ENCODE data around the gene FYB1.

FYB1 gene

DNA sequence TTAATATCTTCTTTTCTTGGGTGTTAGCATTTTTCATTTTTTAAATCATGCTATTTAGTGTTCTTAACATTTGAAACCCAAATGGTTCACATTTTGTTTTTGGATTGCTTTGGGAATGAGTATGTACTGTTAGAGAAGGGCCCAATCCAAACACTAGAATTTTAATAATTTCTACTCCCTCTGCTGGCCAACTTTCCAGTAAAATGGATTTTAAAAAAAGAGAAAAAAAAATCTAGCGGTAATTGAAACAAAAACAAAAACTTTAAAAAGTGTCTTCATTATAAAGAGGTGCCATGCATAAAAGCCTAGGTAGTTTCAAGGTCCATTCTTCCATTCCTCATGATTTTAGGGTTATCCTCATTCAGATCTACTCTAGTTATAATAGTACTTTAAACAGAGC is 113.0 kb downstream of the FYB1 start:
- Histone ChIP-seq H3K9me3 (ENCODE audit: insufficient read depth, low read depth, low read length) (no peaks in the 10 kb centered on the region), H3K4me1 (ENCODE audit: insufficient read depth, low read length, poor library complexity, severe bottlenecking) (no peaks in the 10 kb centered on the region), H3K27me3 (ENCODE audit: insufficient read depth, low read length, poor library complexity, severe bottlenecking) (no peaks in the 10 kb centered on the region), H4K20me1 (ENCODE audit: insufficient read depth, low read length, poor library complexity, severe bottlenecking) (no peaks in the 10 kb centered on the region), H3K79me2 (ENCODE audit: insufficient read depth, low read length) (no peaks in the 10 kb centered on the region), H3K4me2 (ENCODE audit: low read depth, low read length, poor library complexity, severe bottlenecking) (no peak overlapping the region), H3K9me2 (replicated peaks; ENCODE audit: low read depth, low read length) (no peaks in the 10 kb centered on the region), H3K4me3 (ENCODE audit: low read length, poor library complexity, severe bottlenecking) (no peak overlapping the region), H3K9ac (ENCODE audit: low read depth, low read length, poor library complexity, severe bottlenecking) (no peak overlapping the region), H2AFZ (ENCODE audit: low read length) (no peak overlapping the region), H3K36me3 (ENCODE audit: insufficient read depth, low read length) (peaks cover 71% of the 10 kb centered on the region), H3F3A (ENCODE audit: low read depth) (no peaks in the 10 kb centered on the region)
- TF ChIP-seq, protein P1, sequence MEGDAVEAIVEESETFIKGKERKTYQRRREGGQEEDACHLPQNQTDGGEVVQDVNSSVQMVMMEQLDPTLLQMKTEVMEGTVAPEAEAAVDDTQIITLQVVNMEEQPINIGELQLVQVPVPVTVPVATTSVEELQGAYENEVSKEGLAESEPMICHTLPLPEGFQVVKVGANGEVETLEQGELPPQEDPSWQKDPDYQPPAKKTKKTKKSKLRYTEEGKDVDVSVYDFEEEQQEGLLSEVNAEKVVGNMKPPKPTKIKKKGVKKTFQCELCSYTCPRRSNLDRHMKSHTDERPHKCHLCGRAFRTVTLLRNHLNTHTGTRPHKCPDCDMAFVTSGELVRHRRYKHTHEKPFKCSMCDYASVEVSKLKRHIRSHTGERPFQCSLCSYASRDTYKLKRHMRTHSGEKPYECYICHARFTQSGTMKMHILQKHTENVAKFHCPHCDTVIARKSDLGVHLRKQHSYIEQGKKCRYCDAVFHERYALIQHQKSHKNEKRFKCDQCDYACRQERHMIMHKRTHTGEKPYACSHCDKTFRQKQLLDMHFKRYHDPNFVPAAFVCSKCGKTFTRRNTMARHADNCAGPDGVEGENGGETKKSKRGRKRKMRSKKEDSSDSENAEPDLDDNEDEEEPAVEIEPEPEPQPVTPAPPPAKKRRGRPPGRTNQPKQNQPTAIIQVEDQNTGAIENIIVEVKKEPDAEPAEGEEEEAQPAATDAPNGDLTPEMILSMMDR (conservative IDR thresholded peaks at IDR 0.05; ENCODE audit: low read length): peak; percentile 43
- no peak for TF ChIP-seq EZH2phosphoT487 (IDR thresholded peaks at IDR 0.05; ENCODE audit: borderline replicate concordance)

DNA sequence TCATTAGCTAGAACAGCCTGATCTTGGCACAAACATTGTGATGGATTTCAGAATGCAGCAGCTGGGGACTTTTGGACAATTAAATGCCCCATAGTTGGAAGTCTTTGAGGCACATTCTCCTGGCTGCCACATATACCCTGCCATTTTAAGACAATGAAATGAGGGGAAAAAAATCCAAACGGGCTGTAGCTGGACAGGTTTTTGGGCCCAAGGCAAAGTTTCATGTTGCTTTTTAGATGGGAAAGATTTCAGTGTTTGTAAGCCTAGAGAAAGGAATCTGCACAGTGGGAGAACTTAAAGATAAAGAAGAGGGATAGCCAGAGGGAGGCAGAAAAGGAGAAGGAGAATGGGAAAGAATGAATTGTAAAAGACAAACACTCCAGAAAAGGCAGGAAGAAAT is 115.1 kb downstream of the FYB1 start:
- no peaks in the 10 kb centered on the region for H3K9me2 ChIP-seq (replicated peaks; ENCODE audit: low read depth, low read length)
- peaks cover 6% of the 10 kb centered on the region for H3K4me1 ChIP-seq (ENCODE audit: insufficient read depth, low read length, poor library complexity, severe bottlenecking)
- peaks cover 54% of the 10 kb centered on the region for H3K36me3 ChIP-seq (ENCODE audit: insufficient read depth, low read length)
- no peak for TF ChIP-seq EZH2phosphoT487 (IDR thresholded peaks at IDR 0.05; ENCODE audit: borderline replicate concordance)
- TF ChIP-seq, protein P1 (conservative IDR thresholded peaks at IDR 0.05; ENCODE audit: low read length): no peak
- no peak overlapping the region for H3K9ac ChIP-seq (ENCODE audit: low read depth, low read length, poor library complexity, severe bottlenecking)
- H3F3A ChIP-seq (ENCODE audit: low read depth): no peaks in the 10 kb centered on the region
- H3K4me2 ChIP-seq (ENCODE audit: low read depth, low read length, poor library complexity, severe bottlenecking): no peak overlapping the region
- H3K4me3 ChIP-seq (ENCODE audit: low read length, poor library complexity, severe bottlenecking): no peak overlapping the region
- no peak overlapping the region for H2AFZ ChIP-seq (ENCODE audit: low read length)
- no peaks in the 10 kb centered on the region for H3K9me3 ChIP-seq (ENCODE audit: insufficient read depth, low read depth, low read length)
- H4K20me1 ChIP-seq (ENCODE audit: insufficient read depth, low read length, poor library complexity, severe bottlenecking): no peaks in the 10 kb centered on the region
- H3K79me2 ChIP-seq (ENCODE audit: insufficient read depth, low read length): no peaks in the 10 kb centered on the region
- no peaks in the 10 kb centered on the region for H3K27me3 ChIP-seq (ENCODE audit: insufficient read depth, low read length, poor library complexity, severe bottlenecking)

DNA sequence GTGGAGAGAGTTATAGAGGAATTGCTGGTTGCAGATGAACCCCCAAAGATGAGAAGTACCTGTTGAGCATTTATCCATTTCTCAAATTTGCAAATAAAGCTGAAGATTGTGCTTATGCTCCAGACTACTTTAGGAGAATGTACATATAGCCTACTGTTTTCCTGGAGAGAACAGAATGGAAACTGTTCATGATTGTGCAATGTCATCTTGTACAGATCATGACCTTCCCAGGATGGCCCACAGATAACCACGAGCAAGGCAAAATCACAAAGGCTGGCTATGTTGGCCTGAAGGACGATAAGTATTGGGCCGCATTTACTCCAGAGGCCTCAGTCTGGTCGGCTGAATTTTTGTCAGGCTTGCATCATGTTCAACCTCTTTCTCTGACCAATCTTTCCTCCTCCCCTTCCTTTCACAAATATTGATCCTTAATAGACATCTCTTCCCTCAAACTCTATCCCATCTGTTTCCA is 116.6 kb downstream of the FYB1 start:
- Histone ChIP-seq H3K36me3 (ENCODE audit: insufficient read depth, low read length) (peaks cover 41% of the 10 kb centered on the region), H3K4me1 (ENCODE audit: insufficient read depth, low read length, poor library complexity, severe bottlenecking) (peaks cover 6% of the 10 kb centered on the region), H3K27me3 (ENCODE audit: insufficient read depth, low read length, poor library complexity, severe bottlenecking) (no peaks in the 10 kb centered on the region), H3K79me2 (ENCODE audit: insufficient read depth, low read length) (no peaks in the 10 kb centered on the region), H3K9ac (ENCODE audit: low read depth, low read length, poor library complexity, severe bottlenecking) (no peak overlapping the region), H3K4me2 (ENCODE audit: low read depth, low read length, poor library complexity, severe bottlenecking) (no peak overlapping the region), H3K4me3 (ENCODE audit: low read length, poor library complexity, severe bottlenecking) (no peak overlapping the region), H4K20me1 (ENCODE audit: insufficient read depth, low read length, poor library complexity, severe bottlenecking) (no peaks in the 10 kb centered on the region), H2AFZ (ENCODE audit: low read length) (no peak overlapping the region), H3K9me3 (ENCODE audit: insufficient read depth, low read depth, low read length) (no peaks in the 10 kb centered on the region), H3F3A (ENCODE audit: low read depth) (no peaks in the 10 kb centered on the region), H3K9me2 (replicated peaks; ENCODE audit: low read depth, low read length) (no peaks in the 10 kb centered on the region)
- TF ChIP-seq EZH2phosphoT487 (IDR thresholded peaks at IDR 0.05; ENCODE audit: borderline replicate concordance): no peak
- TF ChIP-seq, protein P1 (conservative IDR thresholded peaks at IDR 0.05; ENCODE audit: low read length): no peak

All from Loucy (cell line).